ENCODE data around the gene DPPA4.
"Not testable (repeated sequence)": the region's sequence is repeated elsewhere in the genome, so short reads cannot be mapped to it uniquely, and the experiment has no call there.

DPPA4 gene

DNA sequence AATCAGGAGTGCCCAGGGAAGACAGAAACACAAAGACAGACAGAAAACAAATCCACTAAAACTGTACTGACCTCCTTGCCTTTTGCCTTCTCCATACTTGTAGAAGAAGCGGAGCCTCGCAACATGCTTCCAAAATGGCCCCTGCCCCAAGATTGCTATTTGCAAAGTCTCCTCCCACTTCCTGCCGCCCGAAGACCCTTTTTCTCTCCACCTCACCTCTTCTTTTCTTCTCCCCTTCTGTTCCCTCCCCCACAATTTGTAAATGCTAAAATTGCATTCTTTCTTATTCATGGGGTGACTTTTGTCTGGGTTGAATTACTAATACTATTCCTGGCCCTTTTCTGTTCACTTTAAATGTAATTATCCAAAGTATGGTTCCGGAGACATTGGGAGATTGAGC, at the start of gene DPPA4:
DPPA4 (minus strand) TSS at position 154 of the 400 bp plus-strand sequence; CDS start at position 125, 29 bp downstream.
- DNase-seq, result no peak

DNA sequence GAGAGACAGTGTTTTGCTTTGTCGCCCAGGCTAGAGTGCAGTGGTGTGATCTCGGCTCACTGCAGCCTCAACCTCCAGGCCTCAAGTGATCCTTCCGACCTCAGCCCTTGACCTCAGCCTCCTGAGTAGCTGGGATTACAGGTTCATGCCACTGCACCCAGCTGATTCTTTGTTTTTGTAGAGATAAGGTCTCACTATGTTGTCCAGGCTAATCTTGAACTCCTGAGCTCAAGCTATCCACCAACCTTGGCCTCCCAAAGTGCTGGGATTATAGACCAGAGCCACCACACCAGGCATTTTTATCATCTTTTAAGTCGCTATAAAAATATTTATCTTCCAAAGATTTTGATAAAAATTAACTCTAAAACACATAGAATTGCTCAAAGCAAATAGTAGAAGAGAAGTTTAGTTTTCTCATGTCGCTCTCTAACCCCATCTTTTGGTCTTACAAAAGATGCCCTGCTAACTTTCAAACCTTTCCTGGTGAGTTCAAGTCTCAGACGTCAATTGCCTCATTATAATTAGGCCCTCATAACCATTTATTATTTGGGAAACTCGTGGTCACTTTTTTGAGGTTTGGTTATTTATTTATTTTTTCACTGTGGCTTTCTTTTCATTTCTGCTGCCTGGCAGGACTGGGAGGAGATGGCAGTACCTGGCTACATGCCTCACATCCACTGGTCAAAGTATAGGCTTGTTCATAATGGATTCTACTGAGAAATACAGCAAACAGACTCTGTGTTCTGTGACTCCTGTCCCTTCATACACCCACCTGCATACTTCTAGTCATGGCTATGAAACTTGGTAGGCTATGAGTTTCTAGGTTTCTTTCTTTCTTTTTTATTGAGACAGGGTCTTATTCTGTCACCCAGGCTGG, 48.3 kb upstream of the DPPA4 start:
- no peak for DNase-seq

DNA sequence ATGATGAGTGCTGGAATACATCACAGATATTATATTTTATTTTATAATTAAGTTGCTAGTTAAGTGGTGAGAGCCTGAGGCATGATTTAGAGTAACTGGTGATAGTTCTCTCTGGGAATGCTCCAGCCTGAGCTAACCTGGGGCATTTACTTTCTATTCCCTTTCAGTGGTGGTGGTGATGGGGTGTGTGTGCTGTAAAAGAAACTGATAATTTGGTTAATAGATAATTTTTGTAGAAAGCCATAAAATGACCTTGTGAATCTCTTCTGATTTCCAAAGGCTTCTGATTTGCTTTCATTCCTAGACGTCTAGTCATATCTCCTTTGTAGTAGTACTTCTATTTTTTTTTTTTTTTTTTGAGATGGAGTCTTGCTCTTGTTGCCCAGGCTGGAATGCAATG, 46.8 kb upstream of the DPPA4 start:
- no peak for DNase-seq

DNA sequence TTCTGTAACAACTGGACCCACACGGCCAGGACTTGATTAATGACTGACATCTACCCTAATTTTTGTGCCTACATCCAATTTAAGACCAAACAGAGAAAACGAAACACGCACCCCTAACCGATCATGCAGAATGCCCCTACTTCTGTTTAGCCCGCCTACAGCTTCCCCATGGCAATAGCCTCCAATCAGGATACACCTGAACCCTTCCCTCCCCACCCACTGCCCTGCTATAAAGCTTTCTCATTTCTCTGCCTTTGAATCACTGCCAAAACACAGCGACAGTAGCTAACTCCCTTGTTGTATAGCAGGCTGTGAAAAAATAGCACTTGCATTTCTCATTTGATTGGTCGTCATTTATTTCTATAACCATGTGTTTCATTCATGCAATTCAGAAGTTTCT, 45.2 kb upstream of the DPPA4 start:
- no peak for DNase-seq

GRCh38 chr3:109375975-109376374, 38.6 kb upstream of the DPPA4 start:
- no peak for DNase-seq

- DNase-seq, result not testable (repeated sequence)
Observed at GRCh38 chr3:109374434-109374833, 37.1 kb upstream of the DPPA4 start.

GRCh38 chr3:109373933-109374332, 36.6 kb upstream of the DPPA4 start:
- no peak for DNase-seq

DNA sequence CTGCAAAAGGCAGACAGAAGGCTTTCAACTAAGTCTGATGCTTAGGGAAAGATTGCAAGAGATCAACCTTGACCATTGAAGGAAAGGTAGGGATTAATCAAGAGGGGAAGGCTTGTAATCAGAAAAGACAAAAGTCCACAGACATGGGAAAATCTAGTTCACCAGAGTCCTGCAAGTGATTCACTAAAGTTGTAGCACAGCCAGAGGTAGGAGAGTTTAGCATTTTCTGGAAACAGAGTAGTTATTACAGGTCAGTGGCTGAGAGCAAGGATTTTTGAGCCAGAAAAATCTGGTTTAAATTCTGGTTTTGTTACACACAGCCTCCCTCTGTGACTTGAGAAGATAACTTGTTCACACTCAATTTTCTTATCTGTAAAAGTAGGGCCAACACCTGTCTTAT, 35.3 kb upstream of the DPPA4 start:
- no peak for DNase-seq

GRCh38 chr3:109369510-109369909, 32.2 kb upstream of the DPPA4 start:
- DNase-seq, result no peak

- no peak for DNase-seq
Observed at GRCh38 chr3:109364088-109364487, 26.7 kb upstream of the DPPA4 start.

DNA sequence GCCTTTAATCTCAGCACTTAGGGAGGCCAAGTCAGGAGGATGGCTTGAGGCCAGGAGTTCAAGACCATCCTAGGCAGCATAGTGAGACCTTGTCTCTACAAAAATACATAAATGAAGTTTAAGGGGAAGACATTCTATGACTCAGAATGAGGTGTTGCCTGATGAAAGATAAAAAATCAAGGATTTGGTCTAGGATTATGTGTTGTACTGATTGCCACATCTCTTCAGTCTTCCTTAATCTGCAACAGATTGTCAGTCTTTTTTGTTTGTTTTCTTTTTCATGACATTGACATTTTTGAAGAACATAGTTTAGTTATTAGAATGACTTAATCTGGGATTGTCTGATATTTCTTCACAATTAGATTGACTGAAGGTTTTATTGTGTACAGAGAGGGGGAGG, 26.3 kb upstream of the DPPA4 start:
- no peak for DNase-seq

GRCh38 chr3:109362823-109363222, 25.5 kb upstream of the DPPA4 start:
- no peak for DNase-seq

- not testable (repeated sequence) for DNase-seq
Observed at GRCh38 chr3:109358809-109359208, 21.5 kb upstream of the DPPA4 start.

DNA sequence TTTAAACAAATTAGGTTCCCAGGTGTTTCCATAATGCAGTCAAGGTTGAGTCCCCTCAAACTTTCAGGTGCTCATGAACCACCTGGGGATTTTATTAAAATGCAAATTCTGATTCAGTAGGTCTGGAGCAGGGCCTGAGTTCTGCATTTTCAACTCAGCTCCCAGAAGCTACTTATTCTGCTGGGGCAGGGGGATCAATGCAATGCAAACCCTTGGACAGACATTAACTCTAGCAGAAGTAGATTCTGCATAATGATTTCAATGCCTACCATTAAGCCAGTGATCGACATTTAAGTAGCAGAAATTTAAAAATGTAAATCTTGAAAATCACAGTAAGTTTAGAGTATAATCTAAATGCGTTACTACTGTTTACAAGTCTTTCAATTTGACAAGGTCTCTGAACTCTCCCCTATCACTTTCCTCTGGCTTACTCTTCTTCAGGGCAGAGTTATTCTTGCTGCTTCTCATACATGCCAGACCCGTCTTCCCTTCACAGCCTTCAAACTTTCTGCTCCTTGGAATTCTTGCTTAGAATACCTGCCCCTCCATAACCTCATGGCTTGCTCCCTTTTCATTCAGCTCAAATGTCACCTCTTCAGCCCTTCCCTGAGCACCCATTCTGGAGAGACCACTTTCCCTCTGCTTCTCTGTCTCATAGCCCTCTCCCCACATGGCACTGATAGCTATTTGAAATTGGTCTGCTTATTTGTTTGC, 19.3 kb upstream of the DPPA4 start:
- DNase-seq, result no peak

- DNase-seq, result no peak
Observed at GRCh38 chr3:109355625-109356441, 18.5 kb upstream of the DPPA4 start.

- DNase-seq, result no peak
Observed at GRCh38 chr3:109353057-109353456, 15.7 kb upstream of the DPPA4 start.

GRCh38 chr3:109351231-109351630, 13.9 kb upstream of the DPPA4 start:
- no peak for DNase-seq

DNA sequence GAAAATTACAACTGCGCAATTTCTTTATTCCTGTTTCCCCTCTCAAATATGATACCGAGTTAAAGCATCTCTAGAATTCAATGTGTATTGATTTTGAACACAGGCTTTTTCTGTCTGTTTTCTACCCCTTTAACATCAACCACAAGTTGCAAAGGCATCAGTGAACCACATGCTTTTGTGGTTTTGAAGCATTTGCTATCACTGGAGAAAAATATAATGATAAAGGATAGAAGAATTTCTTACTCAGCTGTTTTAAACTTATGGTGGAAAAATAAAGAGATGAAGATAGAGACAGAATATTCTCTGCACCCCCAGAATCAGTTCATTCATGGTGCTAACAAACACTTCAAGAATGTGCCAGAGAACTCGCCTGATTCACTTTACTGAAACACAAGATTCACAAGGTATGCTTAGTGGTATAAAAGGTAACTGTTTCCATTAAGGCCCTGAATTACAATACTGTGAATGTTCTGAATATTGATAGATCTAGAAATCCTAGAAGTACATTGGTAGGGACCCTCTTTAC, 9.5 kb upstream of the DPPA4 start:
- DNase-seq, result no peak

GRCh38 chr3:109346099-109346498, 8.8 kb upstream of the DPPA4 start:
- DNase-seq, result no peak

GRCh38 chr3:109339714-109340648, 2.6 kb upstream of the DPPA4 start:
- DNase-seq, result no peak

- DNase-seq, result no peak
Observed at GRCh38 chr3:109339197-109339596, 1.9 kb upstream of the DPPA4 start.

DNA sequence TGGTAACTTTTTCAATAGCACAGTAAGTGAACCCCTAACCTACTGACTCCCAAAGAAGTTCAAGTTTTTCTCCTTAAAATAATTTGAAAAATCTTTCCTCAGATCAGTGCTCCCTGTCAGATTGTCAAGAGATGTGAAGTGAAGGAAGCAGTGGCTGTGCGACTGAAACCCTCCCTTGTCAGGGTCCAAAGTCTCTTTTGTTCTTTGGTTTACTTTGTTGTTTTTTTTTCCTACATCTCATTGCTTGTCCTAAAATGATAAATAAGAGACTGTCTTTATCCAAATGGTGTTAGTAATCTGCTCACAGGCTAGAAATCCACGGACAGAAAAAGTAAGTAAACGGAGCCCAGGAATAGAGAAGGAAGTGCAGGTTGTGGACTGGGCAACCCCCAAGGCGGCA, 976 bp upstream of the DPPA4 start:
- no peak for DNase-seq

Measured in activated effector memory CD4-positive, alpha-beta T cell treated with anti-CD3 and anti-CD28 coated beads, Interleukin-2, amount 50 U/mL, for 16 hours (primary cell).